CD4-positive, alpha-beta T cell treated with Interleukin-1 beta for 1 hour (primary cell): ENCODE data around the gene TLK1.
"Not testable (repeated sequence)": the region's sequence is repeated elsewhere in the genome, so short reads cannot be mapped to it uniquely, and the experiment has no call there.

Experiments used
- DNase-seq, 2 donors: peaks; one replicate each; pipeline ENCODE4 v3.0.0-alpha.2; 2020 to 2022

Gene TLK1

DNA sequence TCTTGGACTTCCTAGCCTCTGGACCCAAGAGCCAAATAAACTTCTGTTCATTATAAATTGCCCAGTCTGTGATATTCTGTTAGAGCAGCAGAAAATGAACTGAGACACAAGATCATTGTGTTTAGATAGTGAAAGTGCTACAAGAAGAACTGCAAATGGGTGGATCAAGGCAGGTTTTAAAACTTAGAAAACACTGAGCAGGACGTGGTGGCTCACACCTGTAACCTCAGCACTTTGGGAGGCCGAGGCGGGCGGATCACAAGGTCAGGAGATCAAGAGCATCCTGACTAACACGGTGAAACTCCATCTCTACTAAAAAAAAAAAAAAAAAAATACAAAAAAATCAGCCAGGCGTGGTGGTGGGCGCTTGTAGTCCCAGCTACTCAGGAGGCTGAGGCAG, 84.3 kb downstream of the TLK1 start:
- not testable (repeated sequence) for DNase-seq

DNA sequence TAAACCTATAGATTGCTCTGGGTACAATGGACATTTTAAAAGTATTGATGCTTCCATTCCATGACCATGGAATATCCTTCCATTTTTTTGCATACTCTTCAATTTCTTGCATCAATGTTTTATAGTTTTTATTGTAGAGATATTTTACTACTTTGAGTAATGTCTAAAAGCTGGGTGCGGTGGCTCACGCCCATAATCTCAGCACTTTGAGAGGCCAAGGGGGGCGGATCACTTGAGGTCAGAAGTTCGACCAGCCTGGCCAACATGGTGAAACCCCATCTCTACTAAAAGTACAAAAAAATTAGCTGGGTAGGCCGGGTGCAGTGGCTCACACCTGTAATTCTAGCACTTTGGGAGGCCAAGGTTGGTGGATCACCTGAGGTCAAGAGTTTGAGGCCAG, 88.5 kb downstream of the TLK1 start:
- no peak for DNase-seq

- DNase-seq: no peak
Observed at GRCh38 chr2:171069286-171069956, 91.3 kb downstream of the TLK1 start.

GRCh38 chr2:171066110-171066509, 94.6 kb downstream of the TLK1 start:
- no peak for DNase-seq

DNA sequence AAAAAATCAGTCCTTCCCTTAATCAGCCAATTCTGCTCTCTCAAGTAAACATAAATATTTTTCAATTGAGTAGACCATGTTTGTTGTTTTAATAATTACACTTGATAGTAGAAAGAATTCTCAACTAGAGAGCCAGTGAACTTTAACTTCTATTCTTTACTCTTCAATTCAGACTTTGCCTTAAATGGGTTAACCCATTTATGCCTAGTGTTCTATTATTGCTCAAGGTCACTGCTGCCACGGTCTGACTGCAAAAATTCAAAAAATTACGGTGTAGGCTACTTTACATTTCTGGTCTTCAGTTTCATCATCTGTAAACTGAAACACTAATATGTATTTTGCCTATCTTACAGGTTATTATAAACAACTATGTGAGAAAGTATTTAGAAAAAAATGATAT, 103.1 kb downstream of the TLK1 start:
- DNase-seq: no peak

DNA sequence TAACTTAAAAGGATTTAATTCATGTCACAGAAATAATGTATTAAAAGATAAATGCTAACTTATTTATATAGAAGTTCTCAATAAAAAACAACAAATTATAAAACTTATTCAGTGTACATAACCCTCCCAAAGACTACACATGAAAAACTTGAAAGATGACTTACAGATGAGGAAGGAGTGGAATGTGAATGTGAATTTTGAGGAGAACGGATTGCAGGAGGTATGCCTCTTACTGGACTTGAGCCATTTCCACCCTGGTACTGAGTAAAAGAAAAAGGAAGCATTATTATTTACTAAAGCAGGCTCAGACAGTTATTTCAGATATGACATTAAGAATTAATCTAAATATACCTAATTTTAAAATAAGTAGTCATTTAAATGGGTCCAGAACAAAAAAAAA, 104.4 kb downstream of the TLK1 start:
- no peak for DNase-seq

DNA sequence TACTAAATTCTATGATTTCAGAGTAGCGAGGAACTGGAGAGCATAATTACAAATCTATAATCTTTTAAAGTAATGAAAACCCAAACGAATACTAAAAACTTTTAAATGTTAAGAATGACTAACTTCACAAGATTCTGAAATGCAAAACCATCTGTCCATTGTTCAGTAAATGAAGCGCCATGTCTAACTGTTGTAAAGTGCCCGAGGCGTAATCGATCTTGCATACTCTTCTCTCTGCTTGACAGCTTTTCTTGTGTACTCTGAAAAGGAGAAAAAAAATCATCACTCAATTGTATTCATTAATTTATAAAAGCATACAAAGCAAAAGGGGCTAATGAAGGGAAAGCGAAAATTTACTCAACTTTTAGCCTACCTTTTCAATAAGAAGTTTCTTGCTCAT, 111.0 kb downstream of the TLK1 start:
- no peak for DNase-seq

GRCh38 chr2:171046048-171046560, 114.6 kb downstream of the TLK1 start:
- DNase-seq: no peak

GRCh38 chr2:171044416-171044815, 116.3 kb downstream of the TLK1 start:
- DNase-seq: no peak

DNA sequence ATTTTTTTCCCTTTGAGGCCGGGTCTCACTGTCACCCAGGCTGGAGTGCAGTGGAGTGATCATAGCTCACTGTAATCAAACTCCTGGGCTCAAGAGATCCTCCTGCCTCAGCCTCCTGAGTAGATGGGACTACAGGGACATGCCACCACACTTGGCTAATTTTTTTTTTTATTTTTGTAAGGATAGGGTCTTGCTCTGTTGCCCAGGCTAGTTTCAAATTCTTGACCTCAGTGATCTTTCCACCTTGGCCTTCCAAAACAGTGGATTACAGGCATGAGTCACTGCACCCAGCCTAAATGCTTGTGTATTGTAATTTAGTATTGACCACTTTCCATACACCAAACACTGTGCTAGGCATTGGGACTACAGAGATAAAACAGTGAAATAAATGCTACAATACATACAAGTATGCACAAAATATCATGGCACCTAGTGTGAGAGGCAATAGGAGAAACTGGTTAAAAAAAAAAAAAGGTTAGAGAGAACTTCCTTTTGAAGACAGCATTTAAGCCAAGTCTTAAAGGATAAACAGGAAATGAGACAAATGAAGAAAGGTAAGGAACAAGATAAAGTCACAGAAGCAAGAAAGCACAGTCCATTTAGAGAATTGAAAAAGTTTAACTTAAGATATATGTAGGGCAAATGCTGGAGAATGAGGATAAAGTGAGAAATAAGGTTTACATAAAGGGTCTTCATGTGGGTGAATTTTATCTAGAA, 118.3 kb downstream of the TLK1 start:
- DNase-seq: no peak

- DNase-seq: no peak
Observed at GRCh38 chr2:171036532-171036931, 124.2 kb downstream of the TLK1 start.

DNA sequence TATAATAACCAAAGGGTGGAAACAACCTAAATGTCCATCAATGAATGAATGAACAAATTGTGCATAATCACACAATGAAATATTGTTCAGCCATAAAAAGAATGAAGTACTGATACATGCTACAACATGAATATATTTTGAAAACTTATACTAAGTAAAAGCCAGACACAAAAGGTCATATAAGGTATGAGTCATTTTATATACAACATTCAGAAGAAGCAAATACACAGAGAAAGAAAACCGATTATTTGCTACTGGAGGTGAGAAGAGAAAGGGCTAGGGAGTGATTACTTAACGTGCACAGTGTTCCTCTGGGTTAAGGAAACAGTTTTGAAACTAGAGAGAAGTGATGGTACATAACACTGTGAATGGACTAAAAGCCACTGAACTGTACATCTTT, 126.4 kb downstream of the TLK1 start:
- DNase-seq: no peak

DNA sequence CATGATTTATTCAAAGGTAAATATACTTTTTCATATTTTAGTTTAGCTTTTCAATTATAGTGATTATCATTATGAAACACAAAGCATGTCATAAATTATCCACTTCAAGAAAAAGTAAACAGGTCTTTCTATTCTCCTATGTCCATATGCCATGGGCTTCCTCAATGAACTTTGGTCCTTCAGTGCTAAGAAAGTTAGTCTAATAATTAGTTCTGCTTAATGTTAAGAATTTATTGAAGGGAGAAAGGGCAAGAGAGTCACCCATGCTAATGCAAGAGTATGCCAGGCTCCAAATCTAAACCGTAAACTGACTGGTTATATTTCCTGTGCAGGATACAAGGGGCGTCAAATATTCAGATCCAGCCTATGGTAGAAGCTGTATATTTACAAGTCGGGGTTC, 135.5 kb downstream of the TLK1 start:
- DNase-seq: no peak

- no peak for DNase-seq
Observed at GRCh38 chr2:171018522-171018921, 142.2 kb downstream of the TLK1 start.

DNA sequence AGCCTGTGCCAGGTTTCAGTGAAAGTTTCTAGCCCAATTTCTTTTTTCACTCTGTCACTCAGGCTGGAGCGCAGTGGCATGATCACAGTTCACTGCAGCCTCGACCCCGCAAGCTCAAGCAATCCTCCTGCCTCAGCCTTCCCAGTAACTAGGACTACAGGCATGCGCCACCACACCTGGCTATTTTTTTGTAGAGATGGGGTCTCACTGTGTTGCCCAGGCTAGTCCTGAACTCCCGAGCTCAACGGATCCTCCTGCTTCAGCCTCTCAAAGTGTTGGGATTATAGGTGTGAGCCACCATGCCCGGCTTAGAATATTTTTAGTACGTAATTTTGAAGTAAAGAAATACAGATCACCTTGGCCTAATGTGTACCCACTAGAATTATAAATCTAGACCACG, 144.6 kb downstream of the TLK1 start:
- DNase-seq: no peak

GRCh38 chr2:171013851-171014250, 146.8 kb downstream of the TLK1 start:
- DNase-seq: no peak

GRCh38 chr2:171009386-171009785, 151.3 kb downstream of the TLK1 start:
- DNase-seq: no peak

- no peak for DNase-seq
Observed at GRCh38 chr2:171008550-171009205, 152.0 kb downstream of the TLK1 start.

- DNase-seq: no peak
Observed at GRCh38 chr2:171004833-171005232, 155.9 kb downstream of the TLK1 start.

DNA sequence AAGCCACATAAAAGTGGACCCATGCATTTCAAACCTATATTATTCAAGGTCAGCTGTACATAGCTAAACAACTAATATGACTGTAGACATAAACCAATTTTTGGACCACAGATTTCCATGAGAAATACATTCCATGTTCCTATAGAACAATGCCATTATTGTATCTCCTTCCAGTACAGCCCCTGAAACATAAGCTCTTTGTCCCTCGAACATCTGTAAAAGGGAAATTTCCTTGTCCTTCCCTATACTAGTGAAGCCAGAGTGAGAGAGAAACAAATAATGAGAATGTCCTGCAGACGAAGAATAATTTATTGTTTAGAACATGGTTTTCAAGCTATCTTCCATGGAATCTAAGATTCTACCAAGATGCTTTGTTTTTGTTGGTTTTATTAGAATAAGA, 156.3 kb downstream of the TLK1 start:
- DNase-seq: no peak

- DNase-seq: no peak
Observed at GRCh38 chr2:170999654-171000053, 161.0 kb downstream of the TLK1 start.

- no peak for DNase-seq
Observed at GRCh38 chr2:170997893-170998597, 162.6 kb downstream of the TLK1 start.

GRCh38 chr2:170996316-170996715, 164.4 kb downstream of the TLK1 start:
- DNase-seq: no peak
